Keratinocyte (primary cell): ENCODE results near the gene MTMR1. TPM values are rescaled to one million over a fixed set of nuclear protein-coding genes. Genes with fewer than 3 reads are reported as not detected.

Source experiments
- DNase-seq: peaks from one replicate; pipeline ENCODE4 v3.0.0-alpha.2; 2011; ENCODE audit warnings: low read depth, missing footprints, low spot score
- FAIRE-seq: peaks from 2 replicates; lab custom pipeline; 2011; peaks lifted over from hg19 to GRCh38; lab: Jason Lieb, UNC
- H2AFZ ChIP-seq: 2 replicates; pipeline ENCODE4 v1.6.0; 2012; ENCODE audit warnings: low read length, control low read depth, inconsistent platforms; ENCODE audit not compliant: control insufficient read depth
- H3K27ac ChIP-seq: 2 replicates; pipeline ENCODE4 v1.5.1; 2011; ENCODE audit warnings: low read length; ENCODE audit not compliant: control insufficient read depth, insufficient read depth
- H3K27me3 ChIP-seq: 3 replicates; pipeline ENCODE4 v1.6.0; 2011; ENCODE audit warnings: low read length; ENCODE audit not compliant: control insufficient read depth, insufficient read depth; ENCODE audit errors: extremely low read depth
- H3K36me3 ChIP-seq, 2 experiments: 2 replicates in 1 of 2; 3 replicates in 1 of 2; pipeline ENCODE4 v1.5.1; 2011; ENCODE audit warnings: low read length in 2 of 2, mild to moderate bottlenecking in 1 of 2; ENCODE audit not compliant: control insufficient read depth in 2 of 2, insufficient read depth in 2 of 2; ENCODE audit errors: extremely low read depth in 1 of 2
- H3K4me1 ChIP-seq: 3 replicates; pipeline ENCODE4 v1.5.1; 2011; ENCODE audit warnings: low read length; ENCODE audit not compliant: control insufficient read depth, insufficient read depth; ENCODE audit errors: extremely low read depth
- H3K4me2 ChIP-seq: 3 replicates; pipeline ENCODE4 v1.6.0; 2011; ENCODE audit warnings: low read depth, low read length; ENCODE audit not compliant: control insufficient read depth, insufficient read depth; ENCODE audit errors: extremely low read depth
- H3K4me3 ChIP-seq, 3 experiments: fragments of 200-600 bp in 1 of 3; sonication (generic) in 1 of 3; 2 replicates in 2 of 3; 3 replicates in 1 of 3; pipeline ENCODE4 v1.5.1; 2011 to 2016; ENCODE audit warnings: low read length in 3 of 3, mild to moderate bottlenecking in 3 of 3, control low read depth in 2 of 3, inconsistent platforms in 1 of 3, low read depth in 1 of 3, mixed read lengths in 1 of 3, mixed run types in 1 of 3, moderate library complexity in 1 of 3; ENCODE audit not compliant: control insufficient read depth in 2 of 3, insufficient read depth in 2 of 3; ENCODE audit errors: extremely low read depth in 1 of 3
- H3K79me2 ChIP-seq: 2 replicates; pipeline ENCODE4 v1.6.0; 2012; ENCODE audit warnings: low read length; ENCODE audit not compliant: control insufficient read depth, insufficient read depth
- H3K9ac ChIP-seq: 3 replicates; pipeline ENCODE4 v1.6.0; 2011; ENCODE audit warnings: low read length; ENCODE audit not compliant: control insufficient read depth, insufficient read depth; ENCODE audit errors: extremely low read depth
- H3K9me1 ChIP-seq: 3 replicates; pipeline ENCODE4 v1.6.0; 2011; ENCODE audit warnings: low read length; ENCODE audit not compliant: control insufficient read depth, insufficient read depth; ENCODE audit errors: extremely low read depth
- H3K9me3 ChIP-seq: 2 replicates; pipeline ENCODE4 v1.5.1; 2012; ENCODE audit warnings: low read depth, low read length; ENCODE audit not compliant: control insufficient read depth
- H4K20me1 ChIP-seq: 3 replicates; pipeline ENCODE4 v1.6.0; 2011; ENCODE audit warnings: low read length; ENCODE audit not compliant: control insufficient read depth, insufficient read depth; ENCODE audit errors: extremely low read depth
- CTCF ChIP-seq, 3 experiments: IDR thresholded peaks in 1 of 3; conservative IDR thresholded peaks in 1 of 3; optimal IDR thresholded peaks in 1 of 3; 2 replicates in 2 of 3; 3 replicates in 1 of 3; pipeline versions ENCODE3 to v1.5.1; 2011; ENCODE audit warnings: low read length in 3 of 3, mild to moderate bottlenecking in 3 of 3, moderate library complexity in 2 of 3, control low read depth in 1 of 3, inconsistent platforms in 1 of 3; ENCODE audit not compliant: insufficient read depth in 2 of 3; ENCODE audit errors: extremely low read depth in 1 of 3
- EZH2 ChIP-seq: IDR thresholded peaks from one replicate; pipeline ENCODE4 v1.6.1; 2012; ENCODE audit warnings: inconsistent platforms, mild to moderate bottlenecking, low read length, moderate library complexity
- dilution Hi-C: fragments of 300-500 bp; cut with MboI; formaldehyde crosslinking; loops from one replicate; pipeline ENCODE4 v1.7.0; 2020; ENCODE audit warnings: low sequenced_read_pairs; ENCODE audit not compliant: extremely low pct_ligation_motif_present
- polyA plus RNA-seq, 5 experiments: library from polyadenylated mRNA; depleted of rRNA in 3 of 5; stranded (reverse) in 3 of 5; stranded (forward) in 1 of 5; unstranded in 1 of 5; fragments of >200 nt; gene quantifications; 1 replicate in 1 of 5; 2 replicates in 3 of 5; 3 replicates in 1 of 5; pipeline versions ENCODE4 v1.2.1 to v1.2.3, GENCODE V29; 2011 to 2012; ENCODE audit warnings: missing spikeins in 2 of 5, low read depth in 1 of 5, low replicate concordance in 1 of 5

MTMR1 gene
- polyA plus RNA-seq, 1 donor (not counting 4 experiments of a cell fraction or from before 2014, with no cell fraction given): 45.6 TPM

DNA sequence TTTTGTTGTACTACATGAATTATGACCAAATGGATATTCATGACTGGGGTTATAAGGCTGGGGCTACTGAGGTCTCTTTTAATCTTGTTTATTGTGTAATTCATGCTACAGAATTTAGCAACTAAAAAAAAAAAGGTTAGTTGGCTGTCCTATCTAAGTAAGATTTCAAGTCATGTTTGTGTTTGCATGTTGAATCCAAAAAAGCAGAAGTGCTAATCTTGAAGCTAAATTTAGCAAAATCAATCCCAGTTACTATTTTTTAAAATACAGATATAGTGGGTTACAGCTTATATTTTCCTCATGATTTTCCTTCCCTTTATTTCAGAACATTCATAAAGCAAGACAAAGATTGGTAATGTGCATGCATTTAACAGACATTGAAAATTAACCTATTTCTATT lies 19.4 kb downstream of the MTMR1 start:
- Histone ChIP-seq H3K9me1 (no peaks in the 10 kb centered on the region), H3K27me3 (no peaks in the 10 kb centered on the region), H3K9me3 (no peaks in the 10 kb centered on the region), H3K79me2 (peaks cover 2% of the 10 kb centered on the region), H4K20me1 (no peaks in the 10 kb centered on the region), H3K36me3 (peaks cover 0 to 5% of the 10 kb centered on the region in 2 experiments), H2AFZ (no peak overlapping the region), H3K27ac (no peak overlapping the region), H3K9ac (no peak overlapping the region), H3K4me3 (no peak overlapping the region), H3K4me2 (no peak overlapping the region), H3K4me1 (no peaks in the 10 kb centered on the region)
- dilution Hi-C loops: no loop called here
- TF ChIP-seq EZH2 (no peak), CTCF (optimal IDR thresholded peaks at IDR 0.05 in 1 of 3, IDR thresholded peaks at IDR 0.05 in 1 of 3, conservative IDR thresholded peaks at IDR 0.05 in 1 of 3; ENCODE audit: extremely low read depth in 1 of 3, insufficient read depth in 2 of 3, low read length in 3 of 3) (no peak)
- FAIRE-seq (no peak), DNase-seq (no peak)

DNA sequence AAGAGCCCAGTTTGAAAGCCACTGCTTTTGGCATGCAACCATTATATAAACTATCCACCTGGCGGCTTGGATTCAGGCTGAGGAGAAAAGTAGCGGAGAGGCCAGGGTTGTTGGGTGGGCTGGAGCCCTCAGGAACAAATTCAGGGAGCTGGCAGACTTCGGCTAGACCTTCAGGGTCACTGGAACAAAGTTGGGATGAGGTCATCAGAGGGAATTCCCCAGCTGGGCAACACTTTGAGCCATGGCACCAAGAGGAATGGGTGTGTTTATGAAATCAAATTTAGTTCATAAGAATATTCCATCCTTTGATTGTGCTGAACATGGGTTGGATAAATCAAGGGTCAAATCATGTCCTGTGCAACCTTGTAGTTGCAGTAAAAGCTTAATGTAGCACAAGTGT lies 22.0 kb downstream of the MTMR1 start:
- Histone ChIP-seq H3K4me2 (no peak overlapping the region), H3K9me1 (no peaks in the 10 kb centered on the region), H3K27ac (no peak overlapping the region), H3K4me1 (no peaks in the 10 kb centered on the region), H3K27me3 (no peaks in the 10 kb centered on the region), H3K4me3 (no peak overlapping the region), H3K9me3 (no peaks in the 10 kb centered on the region), H2AFZ (no peak overlapping the region), H3K79me2 (peaks cover 9% of the 10 kb centered on the region), H4K20me1 (no peaks in the 10 kb centered on the region), H3K9ac (no peak overlapping the region), H3K36me3 (peaks cover 0 to 3% of the 10 kb centered on the region in 2 experiments)
- dilution Hi-C loops: no loop called here
- DNase-seq (no peak), FAIRE-seq (no peak)
- TF ChIP-seq CTCF (optimal IDR thresholded peaks at IDR 0.05 in 1 of 3, IDR thresholded peaks at IDR 0.05 in 1 of 3, conservative IDR thresholded peaks at IDR 0.05 in 1 of 3; ENCODE audit: extremely low read depth in 1 of 3, insufficient read depth in 2 of 3, low read length in 3 of 3) (no peak), EZH2 (no peak)
